Right ventricle myocardium inferior (tissue), 1 donor: ENCODE results near the gene HLA-A. TPM values are rescaled to one million over a fixed set of nuclear protein-coding genes. Genes with fewer than 3 reads are reported as not detected.
A peak's percentile ranks its signal among the peaks of the same experiment; 100 is the strongest.

Experiments
- ATAC-seq: fragments of 200-7000 bp; cut with Tn5 transposase; one replicate; pipeline ENCODE4 v1.9.1; 2020; ENCODE audit warnings: mild to moderate bottlenecking, moderate library complexity
- DNase-seq: peaks from one replicate; pipeline ENCODE4 v3.0.0; 2021; ENCODE audit errors: missing footprints
- intact Hi-C: fragments of 100-400 bp; cut with DNase I; formaldehyde crosslinking; loops from one replicate; pipeline ENCODE4 v1.11.0; 2022
- long read RNA-seq: library from polyadenylated mRNA; unstranded; transcript quantifications from one replicate; pipeline ENCODE4 v2.0.0, GENCODE V29; 2021
- total RNA-seq: library from RNA; stranded (reverse); fragmentation: NEBNext Ultra II Directional; extraction: Animal tissue kit (Norgen Biotek cat#: 25700); gene quantifications from one replicate; pipeline ENCODE4 v1.2.1, GENCODE V29; 2021
- donor health status: DM: no; HTN: yes; CAD: no; lungs with severe emphysema.

The HLA-A gene
- 249 TPM for total RNA-seq
- long read RNA-seq, transcript HLA-A-203 (8 exons, 1,611 nt), result major isoform, 191 of 252 reads
- long read RNA-seq, partial matches to known transcripts, result 49 of 252 reads
- long read RNA-seq, other reads (novel, unspliced or antisense), result 12 of 252 reads

DNA sequence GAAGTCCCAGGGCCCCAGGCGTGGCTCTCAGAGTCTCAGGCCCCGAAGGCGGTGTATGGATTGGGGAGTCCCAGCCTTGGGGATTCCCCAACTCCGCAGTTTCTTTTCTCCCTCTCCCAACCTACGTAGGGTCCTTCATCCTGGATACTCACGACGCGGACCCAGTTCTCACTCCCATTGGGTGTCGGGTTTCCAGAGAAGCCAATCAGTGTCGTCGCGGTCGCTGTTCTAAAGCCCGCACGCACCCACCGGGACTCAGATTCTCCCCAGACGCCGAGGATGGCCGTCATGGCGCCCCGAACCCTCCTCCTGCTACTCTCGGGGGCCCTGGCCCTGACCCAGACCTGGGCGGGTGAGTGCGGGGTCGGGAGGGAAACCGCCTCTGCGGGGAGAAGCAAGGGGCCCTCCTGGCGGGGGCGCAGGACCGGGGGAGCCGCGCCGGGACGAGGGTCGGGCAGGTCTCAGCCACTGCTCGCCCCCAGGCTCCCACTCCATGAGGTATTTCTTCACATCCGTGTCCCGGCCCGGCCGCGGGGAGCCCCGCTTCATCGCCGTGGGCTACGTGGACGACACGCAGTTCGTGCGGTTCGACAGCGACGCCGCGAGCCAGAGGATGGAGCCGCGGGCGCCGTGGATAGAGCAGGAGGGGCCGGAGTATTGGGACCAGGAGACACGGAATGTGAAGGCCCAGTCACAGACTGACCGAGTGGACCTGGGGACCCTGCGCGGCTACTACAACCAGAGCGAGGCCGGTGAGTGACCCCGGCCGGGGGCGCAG lies at the start of gene HLA-A:
Gene HLA-A, plus strand, starts transcription at position 258 of the 778 bp plus-strand sequence. Its CDS starts 22 bp downstream, at position 280.
- DNase-seq (peak; percentile 97), ATAC-seq (peak; percentile 98)
- intact Hi-C loops, result loop anchor here (2.0 to 5.0 kb wide), 2 partner anchors 16 to 35 kb away; no protein-coding TSS in a partner anchor

DNA sequence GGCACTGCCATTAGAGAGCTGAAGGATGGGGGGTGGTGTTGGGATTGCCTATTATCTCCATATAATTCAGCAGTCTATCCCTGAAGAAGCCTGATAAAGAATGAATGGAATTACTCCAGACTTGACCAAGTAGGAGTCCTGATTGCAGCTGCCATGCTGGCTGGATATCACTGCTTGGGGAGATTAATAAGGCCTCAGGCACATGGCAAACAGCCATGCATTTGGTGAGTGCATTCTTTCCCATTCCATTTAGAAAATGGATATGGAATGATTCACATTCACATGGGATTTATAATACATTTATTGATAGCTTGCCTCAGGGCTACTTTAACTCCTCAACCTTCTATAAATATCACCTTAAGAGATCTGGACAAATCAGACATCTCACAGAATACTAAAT lies 49.6 kb upstream of the HLA-A start:
- ATAC-seq (no peak), DNase-seq (no peak)
- intact Hi-C loops, result no loop called here

DNA sequence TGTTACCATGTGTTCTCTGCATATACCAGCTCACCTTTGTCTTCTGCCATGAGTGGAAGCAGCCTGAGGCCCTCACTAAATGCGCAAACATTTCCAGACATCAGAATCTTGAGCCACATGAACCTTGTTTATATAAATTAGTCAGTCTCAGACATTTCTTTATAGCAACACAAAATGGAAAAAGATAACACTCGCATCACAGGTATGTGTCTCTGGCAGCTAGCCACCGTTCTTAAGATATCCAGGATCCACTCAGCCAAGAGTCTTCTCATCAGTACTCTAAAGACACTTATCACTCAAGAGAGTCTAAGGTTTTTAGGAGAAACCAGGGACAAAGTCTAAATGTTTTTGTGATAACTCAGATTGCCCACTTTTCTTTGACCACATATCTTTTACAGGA lies 43.1 kb upstream of the HLA-A start:
- intact Hi-C loops, result loop anchor here (2.0 kb wide), 1 partner anchor 50 kb away; no protein-coding TSS in a partner anchor
- no peak for DNase-seq
- ATAC-seq, result no peak

DNA sequence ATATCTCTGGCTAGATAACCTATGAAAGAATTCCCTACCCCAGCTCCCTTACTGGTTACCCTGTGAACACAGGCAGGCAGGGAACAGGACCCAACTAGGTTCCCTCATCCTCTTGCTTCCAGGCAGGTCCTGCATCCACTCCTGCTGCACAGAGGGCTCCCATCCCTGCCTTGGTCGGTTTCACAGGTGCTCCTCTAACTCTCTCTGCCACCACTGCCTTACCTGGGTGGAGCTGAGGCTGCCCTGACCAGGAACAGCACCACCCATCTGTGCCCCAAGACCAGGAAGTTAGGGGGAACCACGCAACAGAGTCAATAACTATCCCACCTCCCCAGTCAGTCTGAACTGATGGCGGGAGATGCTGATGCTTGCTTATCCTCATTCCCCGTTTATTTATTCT lies 37.0 kb upstream of the HLA-A start:
- intact Hi-C loops, result no loop called here
- no peak for DNase-seq
- ATAC-seq, result no peak

DNA sequence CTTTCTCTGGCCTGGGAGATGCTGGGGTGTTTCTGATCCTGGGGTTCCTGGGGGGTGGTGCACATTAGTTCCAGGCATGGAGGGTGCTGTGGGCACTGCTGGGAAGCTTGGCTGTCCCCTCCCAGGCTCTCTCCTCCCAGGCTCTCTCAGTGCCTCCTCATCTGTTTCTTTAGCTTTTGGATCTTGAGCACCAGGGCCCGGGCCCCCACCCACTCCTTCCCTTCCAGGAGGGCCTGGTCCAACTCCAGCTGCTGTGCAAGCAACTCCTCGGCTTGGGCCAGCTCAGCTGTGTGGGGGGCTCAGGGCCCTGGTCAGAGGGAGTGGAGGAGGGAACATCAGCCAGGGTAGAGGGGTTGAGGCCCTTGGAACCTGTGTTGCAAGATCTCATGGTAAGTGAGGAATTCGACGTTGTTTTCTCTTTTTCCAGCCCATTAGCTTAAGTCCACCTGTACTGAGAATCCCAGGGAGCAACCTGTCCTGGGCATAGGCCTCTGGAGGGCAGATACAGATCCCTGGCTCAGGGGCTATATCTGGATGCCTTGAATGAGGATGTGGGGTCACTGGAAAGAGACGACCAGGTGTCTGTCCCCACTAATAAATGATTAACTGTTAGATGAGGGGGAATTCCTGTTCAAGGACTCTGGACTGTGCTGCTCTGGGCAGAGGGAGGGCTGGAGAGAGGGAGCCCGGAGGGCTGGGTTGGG lies 34.5 kb upstream of the HLA-A start:
- DNase-seq, result no peak
- intact Hi-C loops, result no loop called here
- no peak for ATAC-seq

DNA sequence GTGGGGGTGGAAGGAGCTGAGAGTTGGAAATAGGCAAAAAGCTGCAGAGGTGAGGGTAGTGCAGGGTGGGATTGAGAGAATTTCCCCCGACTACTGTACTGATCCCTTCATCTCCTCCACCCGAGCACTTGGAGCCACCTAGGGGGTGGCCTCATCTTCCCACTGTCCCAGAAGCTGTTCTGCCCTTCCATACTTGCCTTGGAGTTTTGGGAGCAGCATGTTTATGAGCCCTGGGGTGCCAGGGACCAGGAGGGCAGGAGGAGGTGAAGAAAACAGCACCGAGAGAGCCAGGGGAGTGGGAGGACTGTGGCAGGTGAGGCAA lies 34.0 kb upstream of the HLA-A start:
- DNase-seq, result no peak
- no peak for ATAC-seq
- intact Hi-C loops, result no loop called here

DNA sequence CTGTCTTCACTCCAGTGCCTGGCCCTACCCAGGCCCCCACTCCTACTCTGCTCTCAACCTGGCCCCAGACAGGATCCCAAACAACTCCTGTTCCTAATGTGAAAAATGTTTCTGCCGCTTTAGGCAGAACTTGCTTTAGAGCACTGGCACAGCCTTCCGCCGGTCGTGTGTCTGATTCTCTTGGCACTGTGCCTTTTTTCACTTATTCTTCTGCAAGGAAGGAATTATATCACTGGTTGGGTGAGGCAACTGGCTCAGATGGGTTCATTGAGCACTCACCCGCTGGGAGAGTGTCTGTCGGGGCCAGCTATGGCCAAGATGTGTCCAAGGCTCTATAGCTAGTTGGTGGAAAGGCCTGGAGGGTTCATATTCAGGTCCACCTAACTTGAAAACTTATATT lies 33.6 kb upstream of the HLA-A start:
- DNase-seq, result no peak
- intact Hi-C loops, result no loop called here
- ATAC-seq, result no peak

DNA sequence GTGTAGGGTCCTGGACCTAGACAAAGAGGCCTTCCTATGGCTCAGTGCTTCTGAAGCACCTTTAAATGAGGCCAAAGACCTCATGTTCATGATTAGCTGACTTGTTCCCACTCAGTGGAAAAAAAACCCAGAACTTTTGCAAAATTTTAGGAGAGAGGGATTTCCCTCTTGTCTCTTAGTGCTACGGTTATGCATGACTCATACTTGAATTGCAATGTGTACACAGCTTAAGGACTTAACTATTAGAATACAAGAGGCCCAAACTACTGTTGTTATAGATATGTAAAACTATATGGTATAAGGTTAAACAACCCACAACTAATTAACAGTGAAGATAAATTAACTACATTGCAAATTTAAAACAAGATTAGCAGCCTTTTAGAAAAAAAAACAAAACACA lies 32.3 kb upstream of the HLA-A start:
- ATAC-seq (no peak), DNase-seq (no peak)
- intact Hi-C loops, result no loop called here

DNA sequence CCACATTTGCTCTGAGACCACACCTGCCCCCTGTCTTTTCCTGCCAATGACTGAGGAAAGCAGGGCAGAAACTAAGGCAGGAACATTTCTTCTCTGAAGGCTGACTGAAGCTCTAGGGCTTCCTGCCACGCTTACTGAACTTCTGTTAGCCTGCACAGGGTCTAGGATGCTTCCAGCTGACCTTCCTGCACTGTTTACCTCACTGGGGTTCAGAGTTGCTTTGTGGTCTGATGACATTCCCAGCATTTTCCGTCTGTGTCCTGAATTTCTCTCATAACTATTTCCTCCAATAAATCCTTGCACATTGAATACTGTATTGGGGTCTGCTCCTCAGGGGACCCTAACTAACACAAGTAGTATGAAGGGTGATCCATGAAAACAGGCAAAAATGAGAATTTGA lies 29.5 kb upstream of the HLA-A start:
- no peak for DNase-seq
- intact Hi-C loops, result no loop called here
- ATAC-seq, result no peak

DNA sequence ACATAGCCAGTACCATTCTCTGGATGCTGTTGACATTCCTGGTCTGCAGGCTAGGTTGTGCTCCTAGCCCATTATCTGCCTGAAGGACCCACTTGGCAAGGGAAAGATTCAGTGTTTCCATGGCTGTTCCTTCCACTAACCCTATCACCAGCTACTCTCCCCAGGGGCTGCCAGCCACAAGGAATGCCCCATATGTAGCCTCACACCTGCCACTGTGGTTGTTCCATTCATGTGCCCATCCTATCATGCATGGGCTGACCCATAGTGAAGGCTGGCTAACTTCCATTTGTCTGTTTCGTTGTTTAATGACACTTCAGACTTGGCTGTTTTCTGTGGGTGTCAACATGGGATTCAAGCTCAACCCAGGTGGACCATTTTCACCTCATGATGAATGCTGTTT lies 25.6 kb upstream of the HLA-A start:
- ATAC-seq, result no peak
- no peak for DNase-seq
- intact Hi-C loops, result no loop called here

DNA sequence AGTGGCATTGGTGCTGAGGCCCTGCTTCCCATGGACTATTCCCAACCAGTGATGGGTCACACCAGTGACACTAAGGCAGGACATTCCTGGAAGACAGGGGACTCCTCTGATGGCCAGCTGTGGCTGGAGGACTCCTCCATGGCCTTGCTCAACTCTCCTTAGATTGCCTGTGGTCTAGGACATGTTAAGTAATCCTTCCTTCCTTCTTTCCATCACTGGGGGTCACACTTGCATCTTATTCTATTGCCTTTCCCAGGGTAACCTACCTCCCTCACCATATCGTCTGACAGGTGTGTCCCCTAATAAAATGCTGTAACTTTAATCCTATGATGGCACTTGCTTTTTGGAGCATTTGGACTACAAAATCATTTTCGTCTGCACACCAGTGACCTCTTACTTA lies 24.5 kb upstream of the HLA-A start:
- intact Hi-C loops, result no loop called here
- no peak for DNase-seq
- no peak for ATAC-seq

DNA sequence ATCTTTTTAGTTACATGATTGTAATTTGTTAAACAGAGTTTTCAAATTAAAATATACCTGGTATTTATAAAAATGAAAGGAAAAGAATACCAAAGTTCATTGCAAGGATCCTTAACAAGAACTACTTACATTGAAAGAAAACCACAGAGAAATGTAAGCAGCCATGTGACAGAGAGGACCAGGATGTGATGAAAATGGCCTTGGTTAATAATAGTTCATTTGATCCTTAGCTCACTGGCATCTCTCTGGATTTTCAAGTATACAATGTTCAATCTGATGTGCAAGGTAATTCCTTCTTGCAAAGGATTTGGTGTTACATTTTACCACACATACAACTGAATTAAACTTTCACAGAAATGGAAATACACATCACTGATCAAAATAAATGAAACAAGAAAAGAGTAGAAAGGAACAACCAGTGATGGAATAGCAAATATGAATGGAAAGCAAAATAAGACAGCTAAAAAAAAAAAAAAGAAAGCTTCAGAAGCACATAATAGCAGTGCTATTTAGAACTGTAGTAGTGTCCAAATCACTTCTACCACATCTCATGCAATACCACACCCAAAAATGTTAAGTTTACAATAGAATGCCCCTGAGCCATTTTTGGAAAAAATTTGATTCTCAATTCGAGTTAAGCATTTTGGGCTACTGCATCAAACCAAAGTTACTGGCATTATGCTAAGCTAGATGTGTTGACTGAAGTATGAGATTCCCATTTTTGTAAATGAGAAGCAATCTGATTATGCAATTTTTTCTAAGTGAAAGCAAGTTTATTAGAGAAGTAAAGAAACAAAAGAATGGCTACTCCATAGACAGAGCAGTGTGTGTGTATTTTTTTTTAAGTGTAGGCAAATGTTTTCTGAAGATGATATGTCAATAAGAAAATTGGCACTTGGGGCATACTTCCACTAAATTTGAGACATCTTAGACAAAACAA lies 22.6 kb upstream of the HLA-A start:
- no peak for ATAC-seq
- intact Hi-C loops, result no loop called here
- no peak for DNase-seq

DNA sequence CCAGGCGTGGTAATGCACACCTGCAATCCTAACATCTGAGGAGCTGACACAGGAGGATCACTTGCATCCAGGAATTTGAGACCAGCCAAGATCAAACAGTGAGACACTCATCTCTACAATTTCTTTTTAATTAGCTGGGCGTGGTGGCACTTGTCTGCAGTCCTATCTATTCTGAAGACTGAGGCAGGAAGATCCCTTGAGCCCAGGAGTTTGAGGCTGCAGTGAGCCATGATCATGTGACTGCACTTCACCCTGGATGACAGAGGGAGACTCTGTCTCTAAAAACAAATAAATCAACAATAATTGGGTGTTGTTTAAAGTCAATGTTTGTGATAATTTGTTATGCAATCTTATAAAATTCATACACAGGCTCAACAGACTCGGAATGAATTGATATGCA lies 18.0 kb upstream of the HLA-A start:
- ATAC-seq (no peak), DNase-seq (no peak)
- intact Hi-C loops, result no loop called here

DNA sequence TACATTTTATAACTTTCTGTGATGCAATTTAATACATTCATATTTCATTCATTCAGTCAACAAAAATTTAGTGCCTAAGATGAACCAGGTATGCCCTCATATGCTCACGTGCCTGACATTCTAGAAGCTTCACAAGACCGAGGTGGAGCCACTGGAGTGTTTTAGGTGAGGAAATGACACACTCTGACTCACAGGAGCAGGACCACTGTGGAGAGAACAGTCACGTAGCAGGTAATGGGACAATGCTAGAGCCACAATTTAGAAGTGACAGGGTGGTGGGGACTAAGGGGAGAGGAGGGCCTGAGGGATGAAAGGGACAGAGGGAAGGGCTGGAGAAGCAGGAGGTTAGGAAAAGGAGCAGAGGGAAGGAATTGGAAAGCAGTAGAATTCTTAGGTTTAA lies 17.6 kb upstream of the HLA-A start:
- no peak for DNase-seq
- ATAC-seq, result no peak
- intact Hi-C loops, result loop anchor here (5.0 kb wide), 1 partner anchor 37 kb away; no protein-coding TSS in a partner anchor

DNA sequence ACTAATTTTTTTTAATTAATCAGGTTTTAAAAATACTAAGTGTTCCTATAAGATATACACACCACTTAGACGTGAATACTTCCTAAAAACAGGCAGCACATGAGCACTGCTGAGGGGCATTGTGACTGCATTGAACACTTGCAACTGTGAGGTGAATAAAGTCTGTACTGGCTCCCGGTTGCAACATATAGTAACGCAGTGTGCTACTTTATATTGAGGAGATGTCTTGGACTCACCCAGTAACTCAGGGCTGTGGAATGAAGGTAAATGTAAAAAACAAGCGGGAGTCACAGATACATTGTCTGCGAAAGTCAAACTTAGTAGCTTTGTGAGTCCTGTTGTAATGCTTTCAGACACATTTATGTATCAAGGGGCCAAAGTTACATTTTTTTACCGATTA lies 17.0 kb upstream of the HLA-A start:
- ATAC-seq (no peak), DNase-seq (no peak)
- intact Hi-C loops, result loop anchor here (5.0 kb wide), 1 partner anchor 38 kb away; no protein-coding TSS in a partner anchor

DNA sequence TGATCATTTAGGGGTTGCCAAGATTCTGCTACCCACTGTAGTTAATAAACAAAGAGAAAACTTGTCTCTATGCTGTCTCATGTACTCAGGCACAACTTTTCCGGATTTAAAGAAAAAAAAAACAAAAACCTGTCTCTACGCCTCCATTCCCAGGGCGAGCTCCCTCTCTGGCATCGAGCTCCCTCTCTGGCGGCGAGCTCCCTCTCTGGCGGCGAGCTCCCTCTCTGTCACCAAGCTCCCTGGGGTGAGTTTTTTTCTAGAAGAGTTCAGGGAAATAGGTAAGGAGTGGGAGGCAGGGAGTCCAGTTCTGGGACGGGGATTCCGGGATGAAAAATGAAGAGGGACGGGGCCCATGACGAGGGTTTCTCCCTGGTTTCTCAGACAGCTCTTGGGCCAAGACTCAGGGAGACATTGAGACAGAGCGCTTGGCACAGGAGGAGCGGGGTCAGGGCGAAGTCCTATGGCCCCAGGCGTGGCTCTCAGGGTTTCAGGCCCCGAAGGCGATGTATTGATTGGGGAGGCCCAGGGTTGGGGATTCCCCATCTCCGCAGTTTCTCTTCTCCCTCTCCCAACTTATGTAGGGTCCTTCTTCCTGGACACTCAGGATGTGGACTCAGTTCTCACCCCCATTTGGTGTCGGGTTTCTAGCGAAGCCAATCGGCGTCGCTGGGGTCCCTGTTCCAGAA lies 16.5 kb upstream of the HLA-A start:
- ATAC-seq (peak; percentile 41), DNase-seq (no peak)
- intact Hi-C loops, result loop anchor here (2.0 to 5.0 kb wide), 3 partner anchors 17 to 51 kb away; partner anchors contain the start of gene HLA-A

DNA sequence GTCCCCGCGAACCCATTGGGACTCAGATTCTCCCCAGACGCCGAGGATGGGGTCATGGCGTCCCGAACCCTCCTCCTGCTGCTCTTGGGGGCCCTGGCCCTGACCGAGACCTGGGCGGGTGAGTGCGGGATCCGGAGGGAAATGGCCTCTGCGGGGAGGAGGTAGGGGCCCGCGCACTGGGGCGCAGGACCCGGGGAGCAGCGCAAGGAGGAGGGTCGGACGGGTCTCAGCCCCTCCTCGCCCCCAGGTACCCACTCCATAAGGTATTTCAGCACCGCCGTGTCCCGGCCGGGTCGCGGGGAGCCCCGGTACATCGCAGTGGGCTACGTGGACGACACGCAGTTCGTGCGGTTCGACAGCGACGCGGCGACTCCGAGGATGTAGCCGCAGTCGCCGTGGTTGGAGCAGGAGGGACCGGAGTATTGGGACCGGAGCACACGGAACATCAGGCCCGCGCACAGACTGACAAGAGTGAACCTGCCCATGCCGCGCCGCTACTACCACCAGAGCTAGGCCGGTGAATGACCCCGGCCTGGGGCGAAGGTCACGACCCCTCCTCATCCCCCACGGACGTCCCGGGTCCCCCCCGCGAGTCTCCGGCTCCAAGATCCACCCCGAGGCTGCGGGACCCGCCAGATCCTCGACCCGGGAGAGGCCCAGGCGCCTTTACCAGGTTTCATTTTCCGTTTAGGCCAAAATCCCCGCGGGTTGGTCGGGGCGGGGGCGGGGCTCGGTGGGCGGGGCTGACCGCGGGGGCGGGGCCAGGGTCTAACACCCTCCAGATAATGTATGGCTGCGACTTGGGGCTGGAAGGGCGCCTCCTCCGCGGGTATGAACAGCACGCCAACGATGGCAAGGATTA lies 15.7 kb upstream of the HLA-A start:
- peak; percentile 94 for DNase-seq
- peak; percentile 84 for ATAC-seq
- intact Hi-C loops, result loop anchor here (2.0 to 5.0 kb wide), 3 partner anchors 16 to 50 kb away; partner anchors contain the start of gene HLA-A

DNA sequence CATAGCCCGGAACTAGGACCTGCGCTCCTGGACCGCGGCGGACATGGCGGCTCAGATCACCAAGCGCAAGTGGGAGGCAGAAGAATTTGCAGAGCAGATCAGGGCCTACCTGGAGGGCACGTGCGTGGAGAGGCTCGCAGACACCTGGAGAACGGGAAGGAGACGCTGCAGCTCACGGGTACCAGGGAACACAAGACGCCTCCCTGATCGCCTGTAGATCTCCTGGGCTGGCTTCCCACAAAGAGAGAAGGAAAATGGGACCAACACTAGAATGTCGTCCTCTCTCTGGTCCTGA lies 15.1 kb upstream of the HLA-A start:
- ATAC-seq, result no peak
- DNase-seq, result no peak
- intact Hi-C loops, result loop anchor here (2.0 to 5.0 kb wide), 3 partner anchors 16 to 50 kb away; partner anchors contain the start of gene HLA-A
